ENCODE data around the gene SMARCA2.

Gene SMARCA2

GRCh38 chr9:2059274-2059929 lies 44.3 kb downstream of the SMARCA2 start:
- Histone ChIP-seq H3K36me3 (ENCODE audit: insufficient read depth, low read length) (peaks cover 23% of the 10 kb centered on the region; the same call in 1 of the 2 replicates), H3K9me3 (ENCODE audit: low read depth, low read length) (no peaks in the 10 kb centered on the region), H3K4me3 (no peak overlapping the region), H3K27ac (no peak overlapping the region), H3K9ac (ENCODE audit: insufficient read length) (no peak overlapping the region)
- no peak for TF ChIP-seq EZH2 (IDR thresholded peaks at IDR 0.05)
- no peak for TF ChIP-seq FOXP2 (optimal IDR thresholded peaks at IDR 0.05; ENCODE audit: control extremely low read depth, extremely low read length, insufficient read depth)
- TF ChIP-seq POLR2AphosphoS5 (IDR thresholded peaks at IDR 0.05; ENCODE audit: borderline replicate concordance, low read depth, low read length): no peak
- DNase-seq (ENCODE audit: low read depth, low spot score): no peak

- DNase-seq (ENCODE audit: low read depth, low spot score): no peak
- TF ChIP-seq POLR2AphosphoS5 (IDR thresholded peaks at IDR 0.05; ENCODE audit: borderline replicate concordance, low read depth, low read length) (no peak), FOXP2 (optimal IDR thresholded peaks at IDR 0.05; ENCODE audit: control extremely low read depth, extremely low read length, insufficient read depth) (no peak), EZH2 (IDR thresholded peaks at IDR 0.05) (no peak)
- H3K9me3 ChIP-seq (ENCODE audit: low read depth, low read length): no peaks in the 10 kb centered on the region
- no peak overlapping the region for H3K27ac ChIP-seq
- H3K36me3 ChIP-seq (ENCODE audit: insufficient read depth, low read length): peaks cover 23% of the 10 kb centered on the region; the same call in 1 of the 2 replicates
- H3K9ac ChIP-seq (ENCODE audit: insufficient read length): no peak overlapping the region
- no peak overlapping the region for H3K4me3 ChIP-seq
Observed at GRCh38 chr9:2060424-2060823, 45.3 kb downstream of the SMARCA2 start.

GRCh38 chr9:2065704-2066103 lies 50.6 kb downstream of the SMARCA2 start:
- Histone ChIP-seq H3K4me3 (no peak overlapping the region), H3K36me3 (ENCODE audit: insufficient read depth, low read length) (peaks cover 6% of the 10 kb centered on the region; the same call in 1 of the 2 replicates), H3K9ac (ENCODE audit: insufficient read length) (no peak overlapping the region), H3K27ac (no peak overlapping the region), H3K9me3 (ENCODE audit: low read depth, low read length) (no peaks in the 10 kb centered on the region)
- DNase-seq (ENCODE audit: low read depth, low spot score): no peak
- TF ChIP-seq POLR2AphosphoS5 (IDR thresholded peaks at IDR 0.05; ENCODE audit: borderline replicate concordance, low read depth, low read length) (no peak), FOXP2 (optimal IDR thresholded peaks at IDR 0.05; ENCODE audit: control extremely low read depth, extremely low read length, insufficient read depth) (no peak), EZH2 (IDR thresholded peaks at IDR 0.05) (no peak)

- no peak overlapping the region for H3K4me3 ChIP-seq
- H3K36me3 ChIP-seq (ENCODE audit: insufficient read depth, low read length): no peaks in the 10 kb centered on the region; the same call in 1 of the 2 replicates
- no peak overlapping the region for H3K27ac ChIP-seq
- DNase-seq (ENCODE audit: low read depth, low spot score): no peak
- TF ChIP-seq FOXP2 (optimal IDR thresholded peaks at IDR 0.05; ENCODE audit: control extremely low read depth, extremely low read length, insufficient read depth) (no peak), POLR2AphosphoS5 (IDR thresholded peaks at IDR 0.05; ENCODE audit: borderline replicate concordance, low read depth, low read length) (no peak), EZH2 (IDR thresholded peaks at IDR 0.05) (no peak)
- H3K9me3 ChIP-seq (ENCODE audit: low read depth, low read length): no peaks in the 10 kb centered on the region
- H3K9ac ChIP-seq (ENCODE audit: insufficient read length): no peak overlapping the region
Observed at GRCh38 chr9:2066312-2067273, 51.4 kb downstream of the SMARCA2 start.

- no peak for TF ChIP-seq EZH2 (IDR thresholded peaks at IDR 0.05)
- no peak for TF ChIP-seq POLR2AphosphoS5 (IDR thresholded peaks at IDR 0.05; ENCODE audit: borderline replicate concordance, low read depth, low read length)
- Histone ChIP-seq H3K9me3 (ENCODE audit: low read depth, low read length) (no peaks in the 10 kb centered on the region), H3K27ac (no peak overlapping the region), H3K9ac (ENCODE audit: insufficient read length) (no peak overlapping the region), H3K4me3 (no peak overlapping the region), H3K36me3 (ENCODE audit: insufficient read depth, low read length) (peaks cover 24% of the 10 kb centered on the region)
- no peak for DNase-seq (ENCODE audit: low read depth, low spot score)
Observed at GRCh38 chr9:2072752-2073405, 57.7 kb downstream of the SMARCA2 start.

- peaks cover 14% of the 10 kb centered on the region for H3K36me3 ChIP-seq (ENCODE audit: insufficient read depth, low read length)
- H3K27ac ChIP-seq: no peak overlapping the region
- H3K9me3 ChIP-seq (ENCODE audit: low read depth, low read length): no peaks in the 10 kb centered on the region
- H3K9ac ChIP-seq (ENCODE audit: insufficient read length): no peak overlapping the region
- TF ChIP-seq EZH2 (IDR thresholded peaks at IDR 0.05): no peak
- TF ChIP-seq FOXP2 (optimal IDR thresholded peaks at IDR 0.05; ENCODE audit: control extremely low read depth, extremely low read length, insufficient read depth): no peak
- TF ChIP-seq POLR2AphosphoS5 (IDR thresholded peaks at IDR 0.05; ENCODE audit: borderline replicate concordance, low read depth, low read length): no peak
- DNase-seq (ENCODE audit: low read depth, low spot score): no peak
- H3K4me3 ChIP-seq: no peak overlapping the region
Observed at GRCh38 chr9:2082772-2083171, 67.6 kb downstream of the SMARCA2 start.

GRCh38 chr9:2083479-2083878 lies 68.3 kb downstream of the SMARCA2 start:
- TF ChIP-seq EZH2 (IDR thresholded peaks at IDR 0.05) (no peak), FOXP2 (optimal IDR thresholded peaks at IDR 0.05; ENCODE audit: control extremely low read depth, extremely low read length, insufficient read depth) (no peak), POLR2AphosphoS5 (IDR thresholded peaks at IDR 0.05; ENCODE audit: borderline replicate concordance, low read depth, low read length) (no peak)
- no peaks in the 10 kb centered on the region for H3K9me3 ChIP-seq (ENCODE audit: low read depth, low read length)
- peaks cover 17% of the 10 kb centered on the region for H3K36me3 ChIP-seq (ENCODE audit: insufficient read depth, low read length)
- no peak overlapping the region for H3K9ac ChIP-seq (ENCODE audit: insufficient read length)
- H3K4me3 ChIP-seq: no peak overlapping the region
- H3K27ac ChIP-seq: no peak overlapping the region
- DNase-seq (ENCODE audit: low read depth, low spot score): no peak

GRCh38 chr9:2085716-2086115 lies 70.6 kb downstream of the SMARCA2 start:
- Histone ChIP-seq H3K27ac (no peak overlapping the region), H3K4me3 (no peak overlapping the region), H3K36me3 (ENCODE audit: insufficient read depth, low read length) (peaks cover 26% of the 10 kb centered on the region), H3K9me3 (ENCODE audit: low read depth, low read length) (no peaks in the 10 kb centered on the region), H3K9ac (ENCODE audit: insufficient read length) (no peak overlapping the region)
- DNase-seq (ENCODE audit: low read depth, low spot score): no peak
- TF ChIP-seq POLR2AphosphoS5 (IDR thresholded peaks at IDR 0.05; ENCODE audit: borderline replicate concordance, low read depth, low read length): no peak
- no peak for TF ChIP-seq FOXP2 (optimal IDR thresholded peaks at IDR 0.05; ENCODE audit: control extremely low read depth, extremely low read length, insufficient read depth)
- no peak for TF ChIP-seq EZH2 (IDR thresholded peaks at IDR 0.05)
